H1 (cell line): ENCODE measurements around the gene TMC6. TPM values are rescaled to one million over a fixed set of nuclear protein-coding genes. Genes with fewer than 3 reads are reported as not detected.

Experiments used
- BCL11A ChIP-seq, 2 experiments: IDR thresholded peaks; one replicate each; pipeline ENCODE4 v1.6.1; 2011; ENCODE audit warnings: low read depth in 2 of 2, low read length in 2 of 2, mild to moderate bottlenecking in 2 of 2
- CREB1 ChIP-seq: IDR thresholded peaks from 2 replicates; pipeline ENCODE4 v1.6.1; 2012; ENCODE audit warnings: inconsistent platforms
- HDAC2 ChIP-seq, 2 experiments: fragments of 300-600 bp in 1 of 2; sonication (generic) in 1 of 2; IDR thresholded peaks; 2 replicates each; pipeline ENCODE4 v1.6.1; 2011 to 2012; ENCODE audit warnings: low read depth in 2 of 2, low read length in 2 of 2, mild to moderate bottlenecking in 2 of 2, moderate library complexity in 2 of 2, borderline replicate concordance in 1 of 2, inconsistent platforms in 1 of 2
- SUZ12 ChIP-seq: fragments of 200-600 bp; sonication (generic); IDR thresholded peaks from 2 replicates; pipeline ENCODE4 v1.6.1; 2012; ENCODE audit warnings: mild to moderate bottlenecking, inconsistent platforms, low read length, moderate library complexity, mixed read lengths
- polyA plus RNA-seq, 7 experiments: library from polyadenylated mRNA; depleted of rRNA in 3 of 7; stranded (reverse) in 5 of 7; unstranded in 2 of 7; fragments of >200 nt in 5 of 7; fragments of 200-250 nt in 2 of 7; gene quantifications; 1 replicate in 5 of 7; 2 replicates in 1 of 7; 4 replicates in 1 of 7; pipeline versions ENCODE4 v1.2.1 to v1.2.3, GENCODE V29; 2011 to 2013; ENCODE audit warnings: missing spikeins in 2 of 7, mixed read lengths in 2 of 7
- total RNA-seq: library from RNA; stranded (reverse); fragmentation: NEBNext Ultra II Directional; extraction: Animal tissue kit (Norgen Biotek cat#: 25700); gene quantifications from 2 replicates; pipeline ENCODE4 v1.2.1, GENCODE V29; 2021

The TMC6 gene
- total and polyA plus RNA-seq, 2 of the 8 experiments (the other 6 are each of a cell fraction or from before 2014, with no cell fraction given), result 39.4 to 77.6 TPM

GRCh38 chr17:78075545-78075944 lies 53.0 kb downstream of the TMC6 start (continued):
- TF ChIP-seq CREB1 (no peak), HDAC2 (IDR thresholded peaks at IDR 0.05; ENCODE audit: borderline replicate concordance in 1 of 2, low read depth in 2 of 2, low read length in 2 of 2) (no peak), BCL11A (IDR thresholded peaks at IDR 0.05; ENCODE audit: low read depth in 2 of 2, low read length in 2 of 2) (no peak), SUZ12 (no peak)
